H1 (cell line): ENCODE results near the gene TLX1. TPM values are rescaled to one million over a fixed set of nuclear protein-coding genes. Genes with fewer than 3 reads are reported as not detected.

Experiments used
- KDM1A ChIP-seq: fragments of 200-600, 300-600 bp; sonication (generic); IDR thresholded peaks from 2 replicates; pipeline ENCODE4 v1.7.1; 2016; ENCODE audit warnings: mild to moderate bottlenecking, low read length, borderline replicate concordance
- polyA plus RNA-seq, 7 experiments: library from polyadenylated mRNA; depleted of rRNA in 3 of 7; stranded (reverse) in 5 of 7; unstranded in 2 of 7; fragments of >200 nt in 5 of 7; fragments of 200-250 nt in 2 of 7; gene quantifications; 1 replicate in 5 of 7; 2 replicates in 1 of 7; 4 replicates in 1 of 7; pipeline versions ENCODE4 v1.2.1 to v1.2.3, GENCODE V29; 2011 to 2013; ENCODE audit warnings: missing spikeins in 2 of 7, mixed read lengths in 2 of 7
- total RNA-seq: library from RNA; stranded (reverse); fragmentation: NEBNext Ultra II Directional; extraction: Animal tissue kit (Norgen Biotek cat#: 25700); gene quantifications from 2 replicates; pipeline ENCODE4 v1.2.1, GENCODE V29; 2021
- TF ChIP-seq, protein P1 (sequence below), 3 experiments: IDR thresholded peaks; 1 replicate in 2 of 3; 2 replicates in 1 of 3; pipeline versions ENCODE4 v1.5.1 to v1.6.1; 2011; ENCODE audit warnings: low read length in 3 of 3, mild to moderate bottlenecking in 3 of 3, inconsistent platforms in 2 of 3, low read depth in 1 of 3, moderate library complexity in 1 of 3; ENCODE audit not compliant: insufficient read depth in 1 of 3; ENCODE audit errors: control extremely low read depth in 1 of 3

Gene TLX1
- total and polyA plus RNA-seq, 2 of the 8 experiments (the other 6 are each of a cell fraction or from before 2014, with no cell fraction given), result not detected

DNA sequence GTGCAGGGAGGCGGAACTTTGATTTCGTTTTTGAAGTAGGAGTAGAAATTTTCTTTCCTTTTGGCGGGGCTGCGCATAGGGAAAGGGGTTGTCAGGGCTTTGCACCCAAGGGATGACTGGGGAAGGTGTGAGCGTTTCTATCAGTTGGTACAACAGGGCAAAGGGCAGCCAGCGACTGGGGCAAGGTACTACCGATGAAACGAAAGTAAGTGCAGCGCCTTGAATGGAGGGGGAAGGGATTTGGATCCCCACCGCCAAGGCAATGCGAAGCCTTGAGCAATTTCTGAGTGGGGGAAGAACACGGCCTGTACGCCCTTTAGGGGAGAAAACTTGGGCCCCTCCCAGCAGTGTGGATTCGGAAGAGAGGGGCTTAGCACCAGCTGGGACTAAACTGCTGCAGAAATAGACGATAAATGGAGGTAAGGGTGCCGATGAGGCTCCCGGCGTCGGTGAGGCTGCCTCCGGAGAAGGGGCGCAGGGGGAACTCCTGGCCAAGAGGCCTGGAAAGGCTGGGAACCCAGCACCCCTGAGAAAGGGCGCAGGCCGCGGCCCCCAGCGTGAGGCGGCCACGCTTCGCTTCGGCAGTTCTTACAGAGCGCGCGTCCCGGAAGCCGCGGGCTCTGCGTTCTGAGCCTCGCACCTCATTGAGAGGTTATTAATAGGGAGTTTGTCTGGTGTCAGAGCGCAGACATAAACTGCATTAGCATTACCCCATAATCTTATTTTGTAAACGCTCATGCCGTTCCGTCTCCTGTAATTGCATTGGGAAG lies 10.0 kb upstream of the TLX1 start (continued):
- TF ChIP-seq, protein P1, sequence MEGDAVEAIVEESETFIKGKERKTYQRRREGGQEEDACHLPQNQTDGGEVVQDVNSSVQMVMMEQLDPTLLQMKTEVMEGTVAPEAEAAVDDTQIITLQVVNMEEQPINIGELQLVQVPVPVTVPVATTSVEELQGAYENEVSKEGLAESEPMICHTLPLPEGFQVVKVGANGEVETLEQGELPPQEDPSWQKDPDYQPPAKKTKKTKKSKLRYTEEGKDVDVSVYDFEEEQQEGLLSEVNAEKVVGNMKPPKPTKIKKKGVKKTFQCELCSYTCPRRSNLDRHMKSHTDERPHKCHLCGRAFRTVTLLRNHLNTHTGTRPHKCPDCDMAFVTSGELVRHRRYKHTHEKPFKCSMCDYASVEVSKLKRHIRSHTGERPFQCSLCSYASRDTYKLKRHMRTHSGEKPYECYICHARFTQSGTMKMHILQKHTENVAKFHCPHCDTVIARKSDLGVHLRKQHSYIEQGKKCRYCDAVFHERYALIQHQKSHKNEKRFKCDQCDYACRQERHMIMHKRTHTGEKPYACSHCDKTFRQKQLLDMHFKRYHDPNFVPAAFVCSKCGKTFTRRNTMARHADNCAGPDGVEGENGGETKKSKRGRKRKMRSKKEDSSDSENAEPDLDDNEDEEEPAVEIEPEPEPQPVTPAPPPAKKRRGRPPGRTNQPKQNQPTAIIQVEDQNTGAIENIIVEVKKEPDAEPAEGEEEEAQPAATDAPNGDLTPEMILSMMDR (IDR thresholded peaks at IDR 0.05; ENCODE audit: control extremely low read depth in 1 of 3, insufficient read depth in 1 of 3, low read depth in 1 of 3, low read length in 3 of 3), result no peak
- no peak for TF ChIP-seq KDM1A
